Urinary bladder (tissue), 4 donors: ENCODE measurements around the gene BTBD2. TPM values are rescaled to one million over a fixed set of nuclear protein-coding genes. Genes with fewer than 3 reads are reported as not detected.
A peak's percentile ranks its signal among the peaks of the same experiment; 100 is the strongest.

Experiments
- DNase-seq: peaks from one replicate; pipeline ENCODE4 v3.0.0-alpha.2; 2015; ENCODE audit errors: extremely low spot score
- H3K27ac ChIP-seq: one replicate; pipeline ENCODE4 v1.5.1; 2013; ENCODE audit warnings: low read depth, mild to moderate bottlenecking, moderate library complexity
- H3K36me3 ChIP-seq: one replicate; pipeline ENCODE4 v1.6.1; 2013; ENCODE audit warnings: mild to moderate bottlenecking, moderate library complexity; ENCODE audit not compliant: insufficient read depth
- H3K4me1 ChIP-seq: one replicate; pipeline ENCODE4 v1.6.1; 2013; ENCODE audit warnings: mild to moderate bottlenecking, moderate library complexity; ENCODE audit not compliant: insufficient read depth
- H3K4me3 ChIP-seq: one replicate; pipeline ENCODE4 v1.5.1; 2013; ENCODE audit warnings: low read depth, low read length
- WGBS: extraction: QIAGEN DNeasy Blood & Tissue Kit; methylation state at CpG from one replicate; pipeline ENCODE4 v1.1.7; 2013; 5-methylcytosine and 5-hydroxymethylcytosine counted together
- polyA plus RNA-seq: library from polyadenylated mRNA; stranded (reverse); fragments of 200-250 nt; gene quantifications from one replicate; pipeline ENCODE4 v1.2.3, GENCODE V29; 2013
- small RNA-seq: library from RNA; depleted of rRNA; stranded (forward); fragments of <200 nt; gene quantifications from one replicate; pipeline ENCODE3, GENCODE V24; 2014
- total RNA-seq: library from RNA; depleted of rRNA; stranded (reverse); fragments of >200 nt; gene quantifications from one replicate; pipeline ENCODE4 v1.2.3, GENCODE V29; 2014
- donor health status: healthy with polysubstance abuse.
- donor health status: healthy.

The BTBD2 gene
- total and polyA plus RNA-seq, 2 donors: 38.0 to 83.0 TPM

DNA sequence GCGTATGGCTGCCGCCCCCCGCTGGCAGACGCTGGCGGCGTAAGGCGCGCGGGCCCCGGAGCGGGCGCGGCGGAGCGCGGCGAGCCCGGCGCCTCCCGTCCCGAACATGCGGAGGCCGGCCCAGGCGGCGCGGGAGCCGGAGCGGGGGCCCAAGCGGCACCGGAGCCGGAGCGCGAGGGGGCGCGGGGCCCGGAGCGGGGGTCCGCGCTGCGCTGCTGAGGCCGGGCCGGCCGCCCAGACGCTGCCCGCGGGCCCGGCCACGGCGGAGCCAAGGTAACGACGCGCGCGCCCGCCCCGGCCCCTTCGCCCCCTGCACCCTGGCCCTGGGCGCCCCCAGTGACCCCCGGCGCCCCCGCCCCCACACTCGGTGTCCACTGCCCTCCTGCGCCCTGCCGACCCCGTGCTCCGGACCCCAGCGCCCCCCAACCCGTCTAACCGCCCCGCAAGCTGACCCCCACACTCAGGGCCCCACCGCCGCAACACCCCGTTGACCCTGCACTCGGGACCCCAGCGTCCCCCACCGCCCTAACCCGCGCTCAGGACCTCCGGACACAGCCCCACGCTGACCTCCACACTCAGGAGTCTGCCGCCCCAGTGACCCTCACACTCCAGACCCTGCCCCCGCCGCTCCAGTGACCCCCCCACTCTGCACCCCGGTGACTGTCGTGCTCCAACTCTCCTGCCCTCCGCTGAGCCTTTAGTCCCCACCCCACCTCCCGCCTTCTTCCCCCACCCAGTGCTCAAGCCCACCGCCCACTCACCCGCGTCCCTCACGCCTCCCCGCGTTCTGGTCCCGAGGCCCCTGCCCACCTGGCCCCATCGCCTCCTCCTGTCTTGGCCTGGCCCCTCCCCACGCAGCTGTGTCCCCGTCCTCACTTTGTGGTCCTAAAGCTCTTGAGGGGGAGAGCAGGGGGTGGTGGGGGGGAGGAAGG, 74.1 kb downstream of the BTBD2 start, which contains the start of gene CSNK1G2:
Gene CSNK1G2 (plus strand): TSS at position 27 of the 932 bp plus-strand sequence. CDS start 28,601 bp downstream, outside the sequence.
- WGBS: under 1% methylated on average over 97 of the region's 97 CpGs
- no peak for DNase-seq
- Histone ChIP-seq H3K4me3 (peak within 1 kb of the TSS; percentile 91), H3K27ac (peak within 1 kb of the TSS; percentile 96), H3K4me1 (peaks cover 2% of the 10 kb centered on the region), H3K36me3 (no peaks in the 10 kb centered on the region)

- Histone ChIP-seq H3K4me3 (no peak overlapping the region), H3K4me1 (peaks cover 1% of the 10 kb centered on the region), H3K36me3 (no peaks in the 10 kb centered on the region), H3K27ac (no peak overlapping the region)
- no peak for DNase-seq
- 63% methylated on average over 7 of the region's 7 CpGs for WGBS
Observed at GRCh38 chr19:1938071-1938470, 77.4 kb downstream of the BTBD2 start.

GRCh38 chr19:1936916-1937610, 78.5 kb downstream of the BTBD2 start:
- Histone ChIP-seq H3K27ac (no peak overlapping the region), H3K4me1 (no peaks in the 10 kb centered on the region), H3K4me3 (no peak overlapping the region), H3K36me3 (no peaks in the 10 kb centered on the region)
- DNase-seq: no peak
- 85% methylated on average over 24 of the region's 24 CpGs for WGBS

DNA sequence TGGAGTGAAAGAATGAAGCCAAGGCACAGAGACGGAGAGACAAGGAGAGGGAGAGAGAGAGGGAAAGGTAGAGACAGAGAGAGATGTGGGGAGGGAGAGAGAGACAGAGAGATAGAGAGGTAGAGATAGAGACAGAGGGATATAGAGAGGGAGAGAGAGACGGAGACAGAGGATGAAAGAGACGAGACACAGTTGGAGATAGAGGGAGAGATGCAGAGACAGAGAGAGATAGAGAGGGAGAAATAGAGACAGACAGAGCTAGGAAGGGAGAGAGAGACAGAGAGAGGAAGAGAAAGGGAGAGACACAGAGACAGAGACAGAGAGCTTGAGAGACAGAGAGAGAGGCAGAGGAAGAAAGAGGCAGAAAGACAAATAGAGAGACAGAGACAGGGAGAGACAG, 79.1 kb downstream of the BTBD2 start:
- no peak for DNase-seq
- H3K27ac ChIP-seq: no peak overlapping the region
- H3K4me1 ChIP-seq: no peaks in the 10 kb centered on the region
- no peak overlapping the region for H3K4me3 ChIP-seq
- no peaks in the 10 kb centered on the region for H3K36me3 ChIP-seq
- 80% methylated on average over 3 of the region's 3 CpGs for WGBS

GRCh38 chr19:1935484-1936208, 79.9 kb downstream of the BTBD2 start:
- Histone ChIP-seq H3K27ac (no peak overlapping the region), H3K36me3 (no peaks in the 10 kb centered on the region), H3K4me3 (no peak overlapping the region), H3K4me1 (no peaks in the 10 kb centered on the region)
- WGBS: 53% methylated on average over 11 of the region's 11 CpGs
- DNase-seq: no peak

Small RNA genes within 50 kb of the gene (small RNA-seq; reads per million reads assigned to genes)
- gene AC007136.1: not detected

Other genes with a start within 250 kb of the BTBD2 start
- 1.4 TPM for gene ATP8B3, start 203.4 kb downstream of the BTBD2 start, total RNA-seq
- 1.6 TPM for gene ATP8B3, start 203.4 kb downstream of the BTBD2 start, polyA plus RNA-seq
- gene REXO1, start 167.2 kb downstream of the BTBD2 start, total RNA-seq: 7.9 TPM
- 20.5 TPM for gene REXO1, start 167.2 kb downstream of the BTBD2 start, polyA plus RNA-seq
- gene KLF16, start 152.1 kb downstream of the BTBD2 start, total RNA-seq: 3.6 TPM
- gene KLF16, start 152.1 kb downstream of the BTBD2 start, polyA plus RNA-seq: 17.6 TPM
- gene ABHD17A, start 130.2 kb downstream of the BTBD2 start, total RNA-seq: 41.9 TPM
- 99.7 TPM for gene ABHD17A, start 130.2 kb downstream of the BTBD2 start, polyA plus RNA-seq
- 1.4 TPM for gene ADAT3, start 110.3 kb downstream of the BTBD2 start, total RNA-seq
- gene ADAT3, start 110.3 kb downstream of the BTBD2 start, polyA plus RNA-seq: 4.3 TPM
- 16.2 TPM for gene SCAMP4, start 110.3 kb downstream of the BTBD2 start, total RNA-seq
- 45.2 TPM for gene SCAMP4, start 110.3 kb downstream of the BTBD2 start, polyA plus RNA-seq
- gene CSNK1G2, start 74.5 kb downstream of the BTBD2 start, total RNA-seq: 33.5 TPM
- 50.1 TPM for gene CSNK1G2, start 74.5 kb downstream of the BTBD2 start, polyA plus RNA-seq
- 21.5 TPM for gene MKNK2, start 35.5 kb upstream of the BTBD2 start, total RNA-seq
- gene MKNK2, start 35.5 kb upstream of the BTBD2 start, polyA plus RNA-seq: 144 TPM
- 15.9 TPM for gene MOB3A, start 80.6 kb upstream of the BTBD2 start, total RNA-seq
- gene MOB3A, start 80.6 kb upstream of the BTBD2 start, polyA plus RNA-seq: 40.1 TPM
- 1.5 TPM for gene IZUMO4, start 81.2 kb upstream of the BTBD2 start, total RNA-seq
- 9.2 TPM for gene IZUMO4, start 81.2 kb upstream of the BTBD2 start, polyA plus RNA-seq
- 48.9 TPM for gene AP3D1, start 135.9 kb upstream of the BTBD2 start, total RNA-seq
- 87.8 TPM for gene AP3D1, start 135.9 kb upstream of the BTBD2 start, polyA plus RNA-seq
- 5.3 TPM for gene DOT1L, start 148.2 kb upstream of the BTBD2 start, total RNA-seq
- 6.7 TPM for gene DOT1L, start 148.2 kb upstream of the BTBD2 start, polyA plus RNA-seq
- 30.6 TPM for gene PLEKHJ1, start 220.6 kb upstream of the BTBD2 start, total RNA-seq
- 60.9 TPM for gene PLEKHJ1, start 220.6 kb upstream of the BTBD2 start, polyA plus RNA-seq
- gene SF3A2, start 221.1 kb upstream of the BTBD2 start, total RNA-seq: 32.5 TPM
- 69.9 TPM for gene SF3A2, start 221.1 kb upstream of the BTBD2 start, polyA plus RNA-seq
- not detected for gene AMH, start 233.6 kb upstream of the BTBD2 start, total RNA-seq
- 0.44 TPM for gene AMH, start 233.6 kb upstream of the BTBD2 start, polyA plus RNA-seq
- gene JSRP1, start 240.7 kb upstream of the BTBD2 start, total RNA-seq: 1.6 TPM
- gene JSRP1, start 240.7 kb upstream of the BTBD2 start, polyA plus RNA-seq: 1.3 TPM